SK-N-SH (cell line): ENCODE measurements around the gene FGD4.

Experiments used
- CTCF ChIP-seq: fragments of 200-600 bp; sonication (generic); IDR thresholded peaks from 2 replicates; pipeline ENCODE4 v1.6.1; 2017; ENCODE audit warnings: antibody characterized with exemption, mild to moderate bottlenecking, moderate library complexity
- EP300 ChIP-seq, 2 experiments: IDR thresholded peaks; 2 replicates each; pipeline versions ENCODE4 v1.4.0 to v1.6.1; 2012; ENCODE audit warnings: borderline replicate concordance in 1 of 2, low read depth in 1 of 2, low read length in 1 of 2
- GABPA ChIP-seq: IDR thresholded peaks from 2 replicates; pipeline ENCODE4 v1.4.0; 2012; ENCODE audit warnings: low read depth, mild to moderate bottlenecking
- MEF2A ChIP-seq: IDR thresholded peaks from 2 replicates; pipeline ENCODE4 v1.4.0; 2012; ENCODE audit warnings: low read depth, borderline replicate concordance
- NRF1 ChIP-seq: IDR thresholded peaks from 2 replicates; pipeline ENCODE4 v1.6.1; 2012; ENCODE audit warnings: low read depth, mild to moderate bottlenecking, low read length
- POLR2AphosphoS5 ChIP-seq: IDR thresholded peaks from 2 replicates; pipeline ENCODE4 v1.6.1; 2012; ENCODE audit warnings: low read depth, low read length
- RFX5 ChIP-seq: IDR thresholded peaks from 2 replicates; pipeline ENCODE4 v1.6.1; 2012; ENCODE audit warnings: mild to moderate bottlenecking, improper control_type of control experiment, low read length
- TEAD4 ChIP-seq: IDR thresholded peaks from 2 replicates; pipeline ENCODE4 v1.4.0; 2012; ENCODE audit warnings: mild to moderate bottlenecking, borderline replicate concordance; ENCODE audit not compliant: insufficient read depth

- TF ChIP-seq CTCF (no peak), RFX5 (no peak), GABPA (no peak), POLR2AphosphoS5 (no peak), EP300 (IDR thresholded peaks at IDR 0.05; ENCODE audit: borderline replicate concordance in 1 of 2, low read depth in 1 of 2, low read length in 1 of 2) (no peak), TEAD4 (no peak), MEF2A (no peak), NRF1 (no peak)
Measured at GRCh38 chr12:32507942-32508320, 108.6 kb downstream of the FGD4 start.
